ENCODE measurements around the gene SACS. TPM values are rescaled to one million over a fixed set of nuclear protein-coding genes. Genes with fewer than 3 reads are reported as not detected.

The SACS gene
- total RNA-seq, 1 experiment from 2014 or later: 19.8 TPM

GRCh38 chr13:23437916-23438315 is 4.4 kb upstream of the SACS start:
- TF ChIP-seq, protein P1, sequence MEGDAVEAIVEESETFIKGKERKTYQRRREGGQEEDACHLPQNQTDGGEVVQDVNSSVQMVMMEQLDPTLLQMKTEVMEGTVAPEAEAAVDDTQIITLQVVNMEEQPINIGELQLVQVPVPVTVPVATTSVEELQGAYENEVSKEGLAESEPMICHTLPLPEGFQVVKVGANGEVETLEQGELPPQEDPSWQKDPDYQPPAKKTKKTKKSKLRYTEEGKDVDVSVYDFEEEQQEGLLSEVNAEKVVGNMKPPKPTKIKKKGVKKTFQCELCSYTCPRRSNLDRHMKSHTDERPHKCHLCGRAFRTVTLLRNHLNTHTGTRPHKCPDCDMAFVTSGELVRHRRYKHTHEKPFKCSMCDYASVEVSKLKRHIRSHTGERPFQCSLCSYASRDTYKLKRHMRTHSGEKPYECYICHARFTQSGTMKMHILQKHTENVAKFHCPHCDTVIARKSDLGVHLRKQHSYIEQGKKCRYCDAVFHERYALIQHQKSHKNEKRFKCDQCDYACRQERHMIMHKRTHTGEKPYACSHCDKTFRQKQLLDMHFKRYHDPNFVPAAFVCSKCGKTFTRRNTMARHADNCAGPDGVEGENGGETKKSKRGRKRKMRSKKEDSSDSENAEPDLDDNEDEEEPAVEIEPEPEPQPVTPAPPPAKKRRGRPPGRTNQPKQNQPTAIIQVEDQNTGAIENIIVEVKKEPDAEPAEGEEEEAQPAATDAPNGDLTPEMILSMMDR (IDR thresholded peaks at IDR 0.05): no peak
- no peak for TF ChIP-seq TCF7L2 (IDR thresholded peaks at IDR 0.05; ENCODE audit: low read depth, low read length)
- TF ChIP-seq, protein P2, sequence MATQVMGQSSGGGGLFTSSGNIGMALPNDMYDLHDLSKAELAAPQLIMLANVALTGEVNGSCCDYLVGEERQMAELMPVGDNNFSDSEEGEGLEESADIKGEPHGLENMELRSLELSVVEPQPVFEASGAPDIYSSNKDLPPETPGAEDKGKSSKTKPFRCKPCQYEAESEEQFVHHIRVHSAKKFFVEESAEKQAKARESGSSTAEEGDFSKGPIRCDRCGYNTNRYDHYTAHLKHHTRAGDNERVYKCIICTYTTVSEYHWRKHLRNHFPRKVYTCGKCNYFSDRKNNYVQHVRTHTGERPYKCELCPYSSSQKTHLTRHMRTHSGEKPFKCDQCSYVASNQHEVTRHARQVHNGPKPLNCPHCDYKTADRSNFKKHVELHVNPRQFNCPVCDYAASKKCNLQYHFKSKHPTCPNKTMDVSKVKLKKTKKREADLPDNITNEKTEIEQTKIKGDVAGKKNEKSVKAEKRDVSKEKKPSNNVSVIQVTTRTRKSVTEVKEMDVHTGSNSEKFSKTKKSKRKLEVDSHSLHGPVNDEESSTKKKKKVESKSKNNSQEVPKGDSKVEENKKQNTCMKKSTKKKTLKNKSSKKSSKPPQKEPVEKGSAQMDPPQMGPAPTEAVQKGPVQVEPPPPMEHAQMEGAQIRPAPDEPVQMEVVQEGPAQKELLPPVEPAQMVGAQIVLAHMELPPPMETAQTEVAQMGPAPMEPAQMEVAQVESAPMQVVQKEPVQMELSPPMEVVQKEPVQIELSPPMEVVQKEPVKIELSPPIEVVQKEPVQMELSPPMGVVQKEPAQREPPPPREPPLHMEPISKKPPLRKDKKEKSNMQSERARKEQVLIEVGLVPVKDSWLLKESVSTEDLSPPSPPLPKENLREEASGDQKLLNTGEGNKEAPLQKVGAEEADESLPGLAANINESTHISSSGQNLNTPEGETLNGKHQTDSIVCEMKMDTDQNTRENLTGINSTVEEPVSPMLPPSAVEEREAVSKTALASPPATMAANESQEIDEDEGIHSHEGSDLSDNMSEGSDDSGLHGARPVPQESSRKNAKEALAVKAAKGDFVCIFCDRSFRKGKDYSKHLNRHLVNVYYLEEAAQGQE (IDR thresholded peaks at IDR 0.05; ENCODE audit: insufficient read depth in 1 of 2, low read depth in 2 of 2, low read length in 1 of 2): no peak
- TF ChIP-seq SIN3A (IDR thresholded peaks at IDR 0.05; ENCODE audit: borderline replicate concordance, insufficient read depth, low read depth, low read length): no peak
- no peak for TF ChIP-seq POLR2AphosphoS5 (IDR thresholded peaks at IDR 0.05; ENCODE audit: low read depth, low read length)
- no peaks in the 10 kb centered on the region for H3K4me1 ChIP-seq (ENCODE audit: control insufficient read depth, insufficient read depth, low read length)
- in situ Hi-C loops (cut with HindIII; ENCODE audit: low pct_unique_long_range_greater_than_20kb, low sequenced_read_pairs): no loop called here
- no peak for DNase-seq (ENCODE audit: low read depth, low spot score)
- POLR2A ChIA-PET: no interaction called here
- H3K36me3 ChIP-seq (ENCODE audit: control insufficient read depth, insufficient read depth, low read length): no peaks in the 10 kb centered on the region
- ATAC-seq: no peak
- no peak overlapping the region for H3K27ac ChIP-seq (ENCODE audit: low read length)
- H3K4me3 ChIP-seq (ENCODE audit: low read depth in 2 of 2, low read length in 2 of 2): no peak overlapping the region
- H3K9me3 ChIP-seq (ENCODE audit: control insufficient read depth, insufficient read depth, low read depth, low read length): no peaks in the 10 kb centered on the region
- no TSS peak for BruUV-seq (replicated peaks)
- intact Hi-C loops (cut with micrococcal nuclease; ENCODE audit: unreplicated experiment): no loop called here
- no peaks in the 10 kb centered on the region for H3K27me3 ChIP-seq (ENCODE audit: control insufficient read depth, insufficient read depth, low read length)
- CTCF ChIA-PET: no interaction called here

DNA sequence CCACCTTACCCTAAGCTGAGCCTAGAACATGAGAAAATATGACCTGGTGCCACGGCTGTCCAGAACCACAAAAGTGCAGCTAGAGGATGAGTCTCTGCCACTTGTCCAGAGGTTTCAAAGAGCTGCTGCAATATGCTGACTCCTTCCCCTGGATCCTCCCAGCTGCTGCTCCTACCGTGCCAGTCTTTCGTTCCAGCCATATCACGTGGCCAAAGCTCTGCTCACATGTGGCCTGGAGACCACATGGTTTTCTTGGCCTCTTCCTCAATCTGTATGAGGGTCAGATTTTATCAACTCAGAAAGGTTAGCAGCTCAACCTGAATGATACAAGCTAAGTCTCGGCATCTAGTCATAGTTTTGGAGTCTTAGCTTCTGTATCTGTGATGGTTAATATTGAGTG is 3.2 kb upstream of the SACS start:
- Histone ChIP-seq H3K27ac (ENCODE audit: low read length) (no peak overlapping the region), H3K4me3 (ENCODE audit: low read depth in 2 of 2, low read length in 2 of 2) (no peak overlapping the region), H3K27me3 (ENCODE audit: control insufficient read depth, insufficient read depth, low read length) (no peaks in the 10 kb centered on the region), H3K36me3 (ENCODE audit: control insufficient read depth, insufficient read depth, low read length) (no peaks in the 10 kb centered on the region), H3K9me3 (ENCODE audit: control insufficient read depth, insufficient read depth, low read depth, low read length) (no peaks in the 10 kb centered on the region), H3K4me1 (ENCODE audit: control insufficient read depth, insufficient read depth, low read length) (no peaks in the 10 kb centered on the region)
- BruUV-seq (replicated peaks): no TSS peak
- in situ Hi-C loops (cut with HindIII; ENCODE audit: low pct_unique_long_range_greater_than_20kb, low sequenced_read_pairs) (no loop called here), intact Hi-C loops (cut with micrococcal nuclease; ENCODE audit: unreplicated experiment) (no loop called here)
- DNase-seq (ENCODE audit: low read depth, low spot score) (no peak), ATAC-seq (no peak)
- ChIA-PET POLR2A (no interaction called here), CTCF (no interaction called here)
- TF ChIP-seq TCF7L2 (IDR thresholded peaks at IDR 0.05; ENCODE audit: low read depth, low read length) (no peak), SIN3A (IDR thresholded peaks at IDR 0.05; ENCODE audit: borderline replicate concordance, insufficient read depth, low read depth, low read length) (no peak), POLR2AphosphoS5 (IDR thresholded peaks at IDR 0.05; ENCODE audit: low read depth, low read length) (no peak)

- no peak overlapping the region for H3K27ac ChIP-seq (ENCODE audit: low read length)
- no peaks in the 10 kb centered on the region for H3K36me3 ChIP-seq (ENCODE audit: control insufficient read depth, insufficient read depth, low read length)
- CTCF ChIA-PET: no interaction called here
- no peak overlapping the region for H3K4me3 ChIP-seq (ENCODE audit: low read depth in 2 of 2, low read length in 2 of 2)
- no peaks in the 10 kb centered on the region for H3K27me3 ChIP-seq (ENCODE audit: control insufficient read depth, insufficient read depth, low read length)
- intact Hi-C loops (cut with micrococcal nuclease; ENCODE audit: unreplicated experiment) (no loop called here), in situ Hi-C loops (cut with HindIII; ENCODE audit: low pct_unique_long_range_greater_than_20kb, low sequenced_read_pairs) (no loop called here)
- no peak for ATAC-seq
- DNase-seq (ENCODE audit: low read depth, low spot score): no peak
- no TSS peak for BruUV-seq (replicated peaks)
- TF ChIP-seq, protein P2 (IDR thresholded peaks at IDR 0.05; ENCODE audit: insufficient read depth in 1 of 2, low read depth in 2 of 2, low read length in 1 of 2): no peak
- TF ChIP-seq TCF7L2 (IDR thresholded peaks at IDR 0.05; ENCODE audit: low read depth, low read length): no peak
- no peak for TF ChIP-seq SIN3A (IDR thresholded peaks at IDR 0.05; ENCODE audit: borderline replicate concordance, insufficient read depth, low read depth, low read length)
- TF ChIP-seq POLR2AphosphoS5 (IDR thresholded peaks at IDR 0.05; ENCODE audit: low read depth, low read length): no peak
- TF ChIP-seq, protein P1 (IDR thresholded peaks at IDR 0.05): no peak
- H3K9me3 ChIP-seq (ENCODE audit: control insufficient read depth, insufficient read depth, low read depth, low read length): no peaks in the 10 kb centered on the region
- POLR2A ChIA-PET: no interaction called here
- H3K4me1 ChIP-seq (ENCODE audit: control insufficient read depth, insufficient read depth, low read length): no peaks in the 10 kb centered on the region
These were observed 989 bp upstream of the SACS start for GRCh38 chr13:23434491-23434890.

Data from Panc1 (cell line).